ENCODE data around the gene DDX25.

DDX25 gene

DNA sequence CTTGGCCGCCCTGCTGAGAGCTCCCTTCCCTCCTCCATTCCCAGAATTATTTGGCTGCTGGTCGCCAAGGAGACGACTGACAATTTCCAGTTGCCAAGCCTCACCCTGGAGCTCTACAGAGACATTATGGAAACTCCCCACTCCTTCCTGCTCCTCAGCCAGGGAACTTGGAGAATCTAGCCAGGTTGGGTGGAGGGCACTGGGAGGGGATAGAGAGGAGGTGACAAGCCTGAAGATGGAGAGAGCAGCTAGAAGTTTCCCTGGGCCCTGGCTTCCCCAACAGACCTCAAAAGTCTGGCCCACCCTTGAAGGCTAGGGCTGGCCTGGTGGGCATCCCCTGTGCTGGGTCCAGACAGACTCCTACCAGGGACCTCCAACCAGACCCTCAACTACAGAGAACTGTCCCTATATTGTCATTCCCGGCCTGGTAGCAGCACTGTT lies 34.8 kb downstream of the DDX25 start:
- DNase-seq, result no peak

DNA sequence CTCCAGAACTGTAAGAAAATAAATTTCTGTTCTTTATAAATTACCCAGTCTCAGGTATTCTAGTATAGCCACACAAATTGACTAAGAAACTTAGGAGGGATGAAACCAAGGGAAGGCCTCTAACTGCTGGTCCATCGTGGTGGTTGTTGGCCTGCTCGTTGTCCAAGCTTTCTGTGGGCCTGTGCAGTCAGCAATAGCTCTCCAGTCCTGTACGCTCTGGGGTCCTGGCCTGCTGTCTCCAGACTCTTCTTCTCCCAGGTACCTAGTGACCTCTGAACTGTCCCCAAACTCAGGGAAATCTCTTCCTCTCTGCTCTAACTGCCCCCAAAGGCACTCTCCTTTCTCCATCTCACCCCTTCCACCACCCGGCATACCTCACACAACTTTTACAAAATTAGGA lies 35.8 kb downstream of the DDX25 start:
- no peak for DNase-seq

DNA sequence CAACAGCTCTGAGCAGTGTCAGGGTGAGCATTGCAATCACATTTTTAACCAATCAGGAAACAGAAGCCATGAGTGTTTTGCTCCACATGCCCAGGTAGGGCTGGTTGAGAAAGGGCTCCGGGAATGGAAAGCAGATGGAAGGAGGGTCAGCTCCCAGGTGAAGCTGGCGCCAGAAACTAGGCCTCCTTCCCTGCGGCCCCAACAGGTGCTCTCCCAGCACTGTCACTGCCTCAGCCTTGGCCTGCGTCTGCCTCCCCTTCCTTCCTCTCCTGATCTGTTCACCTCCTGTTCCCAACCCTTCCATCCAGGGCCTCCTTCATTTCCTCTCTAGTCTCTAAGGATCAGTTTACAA lies 36.9 kb downstream of the DDX25 start:
- DNase-seq, result no peak

DNA sequence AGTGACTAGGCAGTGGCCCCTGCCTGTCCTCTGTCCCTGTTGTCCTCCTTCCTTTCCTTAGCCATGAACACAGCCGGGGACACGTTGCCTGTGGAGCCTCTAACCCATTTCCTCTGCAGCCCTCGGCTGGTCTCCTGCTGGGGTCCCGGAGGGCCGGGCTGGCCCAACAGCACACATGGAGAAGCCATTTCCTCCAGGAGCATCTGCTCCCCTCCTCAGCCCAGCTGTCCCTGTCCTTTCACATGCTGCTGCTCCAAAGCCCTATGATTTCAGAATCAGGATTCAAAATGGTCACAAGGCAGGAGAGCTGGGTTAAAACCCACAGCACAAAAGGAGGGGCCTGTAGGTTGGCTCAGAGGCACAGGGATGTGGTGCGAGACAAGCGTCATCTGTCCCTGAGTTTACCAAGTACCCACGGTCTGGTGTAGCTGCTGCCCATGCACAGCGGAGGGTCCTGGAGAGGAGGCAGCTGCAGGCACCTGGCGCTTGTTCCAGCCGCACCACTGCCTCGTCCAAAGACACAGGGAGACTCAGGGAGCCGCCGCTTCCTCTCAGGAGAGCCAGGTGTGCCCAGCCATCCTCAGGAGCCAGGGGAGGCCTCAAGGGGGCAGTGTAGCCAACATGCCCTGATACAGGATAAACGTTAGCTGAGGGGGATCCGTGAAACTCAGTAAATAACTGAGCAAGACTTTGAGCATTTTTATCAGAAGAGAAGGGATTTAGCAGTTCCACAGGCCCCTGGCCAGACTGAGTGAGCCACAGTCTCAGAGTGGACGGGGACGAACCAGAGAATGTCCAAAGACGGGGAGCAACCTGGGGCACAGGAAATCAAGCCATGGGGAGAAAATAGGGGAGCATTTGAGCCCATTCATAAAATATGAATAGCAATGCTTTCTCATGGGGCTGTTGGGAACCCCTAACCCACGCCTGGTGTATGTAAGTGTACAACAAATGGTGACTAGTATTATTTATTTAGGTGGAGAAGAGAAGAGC lies 37.6 kb downstream of the DDX25 start:
- DNase-seq, result peak; percentile 64

DNA sequence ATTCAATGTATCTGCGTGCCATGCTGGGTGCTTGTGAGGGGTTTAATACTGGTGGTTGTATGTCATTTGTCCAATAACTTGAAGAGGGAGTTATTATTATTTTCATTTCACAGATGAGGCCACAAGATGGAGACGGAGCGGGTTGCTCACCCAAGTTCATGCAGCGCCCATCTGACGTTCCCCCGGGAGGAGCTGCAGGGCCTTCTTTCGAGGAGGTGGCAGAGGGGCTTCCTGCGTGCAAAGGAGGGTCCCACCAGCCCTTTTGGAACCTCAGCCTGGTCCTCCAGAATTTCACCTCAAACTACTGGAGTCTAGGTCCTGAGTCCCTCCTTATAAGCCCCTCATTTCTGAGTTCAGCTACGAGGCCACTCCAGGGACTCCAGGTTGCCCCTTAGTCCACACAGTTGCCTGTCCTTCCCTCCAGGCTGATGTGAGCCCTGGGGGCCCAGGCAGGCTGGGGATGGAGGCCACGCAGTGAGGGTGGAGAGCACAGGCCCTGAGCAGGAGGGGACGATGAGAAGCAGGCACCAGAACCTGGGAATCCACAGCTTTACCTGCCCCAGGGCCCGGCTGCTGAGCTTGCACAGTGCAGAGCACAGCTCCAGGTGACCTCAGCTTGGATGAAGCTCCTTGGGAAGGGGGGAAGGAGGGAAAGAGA lies 38.6 kb downstream of the DDX25 start:
- DNase-seq, result no peak

DNA sequence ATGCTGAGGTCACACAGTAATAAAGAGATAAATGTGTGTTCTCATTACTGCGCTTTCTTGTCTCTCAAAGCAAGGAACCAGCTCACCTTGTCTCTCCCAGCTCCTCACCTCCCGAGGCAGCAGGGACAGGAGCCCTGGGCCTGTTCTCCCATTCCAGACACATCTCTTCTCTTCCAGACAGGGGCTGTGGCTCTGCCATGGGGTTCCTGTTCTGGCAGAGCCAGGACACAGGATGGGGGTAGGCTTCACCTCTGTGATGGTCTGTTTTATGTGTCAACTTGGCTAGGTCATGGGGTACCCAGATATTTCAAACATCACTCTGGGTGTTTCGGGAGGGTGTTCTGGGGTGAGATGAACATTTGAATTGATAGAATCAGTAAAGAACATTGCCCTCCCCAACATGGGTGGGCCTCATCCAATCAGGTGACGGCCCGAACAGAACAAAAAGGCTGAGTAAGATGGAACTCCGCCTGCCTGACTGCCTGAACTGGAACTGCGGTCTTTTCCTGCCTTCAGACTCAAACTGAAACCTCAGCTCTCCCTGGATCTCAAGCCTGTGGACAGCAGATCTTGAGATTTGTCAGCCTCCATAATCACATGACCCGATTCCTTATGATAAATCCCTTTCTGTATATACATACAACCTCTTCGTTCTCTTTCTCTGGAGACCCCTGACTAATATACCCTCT lies 39.5 kb downstream of the DDX25 start:
- no peak for DNase-seq

DNA sequence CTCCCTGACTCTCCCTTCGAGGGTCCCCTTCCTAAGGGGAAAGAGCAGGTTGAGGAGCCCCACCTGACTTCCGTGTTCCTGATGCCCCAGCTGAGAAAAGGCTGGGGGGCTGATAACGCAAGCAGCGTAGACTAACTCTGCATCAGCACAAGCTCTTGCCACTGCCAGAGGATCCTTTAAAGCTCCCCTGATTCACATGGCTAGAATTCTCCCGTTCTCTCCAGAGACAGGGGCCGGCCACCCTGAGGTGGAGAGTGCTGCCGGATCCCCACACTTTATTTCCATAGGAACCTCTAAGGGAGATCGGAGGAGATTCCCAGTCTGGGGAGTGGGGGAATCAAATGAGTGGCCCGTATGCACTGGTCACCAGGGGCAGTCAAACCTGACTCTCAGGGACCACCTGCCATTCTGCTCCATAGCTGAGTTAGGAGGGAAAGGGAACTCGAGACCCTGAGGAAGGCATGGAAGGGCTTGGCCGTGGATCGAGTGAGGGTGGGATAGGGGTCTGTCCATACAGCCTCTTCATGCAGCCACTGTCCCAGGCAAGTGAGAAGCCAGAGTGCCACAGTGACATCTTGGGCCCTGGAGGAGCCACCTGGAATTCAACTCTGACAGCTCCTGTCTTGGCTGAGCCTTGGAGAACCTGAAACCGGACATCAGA lies 40.2 kb downstream of the DDX25 start:
- DNase-seq, result no peak

DNA sequence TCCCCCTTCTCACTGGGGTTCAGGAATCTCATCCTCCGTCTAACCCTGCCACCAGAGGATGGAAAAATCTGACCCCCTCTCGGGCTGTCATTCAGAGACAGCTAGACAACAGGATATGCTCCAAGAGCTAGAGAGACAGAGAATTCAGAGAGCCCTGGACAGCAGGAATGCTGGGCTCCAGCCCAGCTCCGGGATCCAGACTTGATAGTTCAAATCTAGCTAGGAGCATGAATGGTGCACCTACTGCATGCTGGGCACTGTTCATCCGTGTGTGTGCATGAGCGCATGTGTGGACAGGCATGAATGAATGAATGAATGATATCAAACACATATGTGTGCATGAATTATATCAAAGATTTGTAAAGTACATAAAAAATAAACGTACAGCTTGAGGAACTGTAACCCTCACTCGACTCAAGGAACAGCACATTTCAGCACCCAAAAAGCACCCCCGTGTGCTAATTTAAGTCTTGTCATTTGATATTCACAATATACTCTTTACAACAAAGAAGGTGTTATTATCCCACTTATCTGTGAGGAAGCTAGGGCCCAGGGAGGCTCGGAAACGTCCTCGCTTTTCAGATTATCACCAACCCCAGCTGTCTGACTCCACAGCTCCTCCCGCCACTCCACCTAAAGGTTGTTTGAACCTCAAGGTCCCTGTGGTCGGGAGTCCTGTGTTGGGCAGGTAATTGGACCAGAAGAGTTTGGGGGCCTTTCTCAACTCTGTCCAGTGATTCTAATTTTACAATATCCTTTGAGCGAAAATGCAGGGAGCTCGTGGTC lies 40.9 kb downstream of the DDX25 start:
- no peak for DNase-seq

DNA sequence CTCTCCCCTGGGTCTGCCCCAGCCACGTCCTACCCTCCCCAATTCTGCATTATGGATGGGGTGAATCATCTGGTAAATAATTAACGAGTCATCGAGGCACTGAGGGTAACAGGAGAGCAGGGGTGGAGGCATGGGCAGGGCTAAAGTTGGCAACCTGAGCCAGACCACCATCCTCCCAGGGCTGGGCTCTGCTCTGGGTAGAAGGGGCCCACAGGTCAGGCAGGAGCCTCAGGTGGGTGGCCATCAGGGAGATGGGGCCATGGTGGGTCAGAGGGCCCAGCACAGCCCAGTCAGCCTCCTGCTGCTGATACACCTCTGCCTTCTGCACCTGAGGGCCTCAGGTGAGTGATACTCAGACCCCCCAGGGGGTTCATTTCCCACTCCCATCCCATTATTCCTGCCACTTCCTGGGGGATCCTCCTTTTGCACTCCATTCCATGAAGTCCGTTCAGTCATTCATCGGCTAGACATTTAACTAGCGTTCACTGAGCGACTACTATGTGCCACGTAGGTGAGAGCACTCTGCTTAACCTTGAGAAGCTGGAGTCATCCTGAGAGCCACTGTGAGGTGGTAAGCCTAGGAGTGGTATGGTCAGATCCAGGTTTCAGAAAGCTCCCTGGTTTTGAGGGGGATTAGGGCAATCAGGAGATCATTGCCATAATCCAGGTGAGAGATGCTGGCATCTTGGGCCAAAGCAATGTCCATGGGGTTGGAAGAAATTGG lies 41.7 kb downstream of the DDX25 start, which contains the start of gene VSIG10L2:
Gene VSIG10L2, plus strand, starts transcription at position 248 of the 724 bp plus-strand sequence. Its CDS starts 12 bp downstream, at position 260.
- no peak for DNase-seq

DNA sequence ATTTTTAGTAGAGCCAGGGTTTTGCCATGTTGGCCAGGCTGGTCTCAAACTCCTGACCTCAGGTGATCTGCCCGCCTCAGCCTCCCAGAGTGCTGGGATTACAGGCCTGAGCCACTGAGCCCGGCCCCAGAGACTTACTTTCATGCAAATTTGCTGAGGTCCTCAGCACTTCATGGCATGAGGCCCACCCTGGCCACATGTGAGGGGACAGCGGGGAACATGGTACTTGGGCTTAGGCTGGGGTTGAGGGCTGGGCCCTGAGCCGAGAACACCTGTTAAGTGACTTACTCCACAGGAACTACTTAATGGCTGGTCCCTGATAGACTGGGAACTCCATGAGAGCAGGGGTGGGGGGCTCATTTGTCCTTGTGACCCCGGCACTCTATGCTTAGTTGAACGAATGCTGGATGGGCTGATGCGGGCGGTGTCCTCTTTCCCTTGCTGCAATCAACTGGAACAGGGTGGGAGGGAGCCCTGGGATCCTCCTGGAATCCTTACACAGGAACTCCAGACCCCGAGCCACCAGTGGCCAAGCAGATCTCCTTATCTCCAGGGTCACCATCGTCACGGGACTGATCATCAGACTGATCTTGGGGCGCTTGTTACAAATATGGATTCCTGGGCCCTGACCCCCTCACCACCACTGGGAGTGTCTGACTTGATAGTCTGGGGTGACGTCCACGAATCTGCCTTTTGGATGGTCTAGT lies 42.6 kb downstream of the DDX25 start:
- no peak for DNase-seq

DNA sequence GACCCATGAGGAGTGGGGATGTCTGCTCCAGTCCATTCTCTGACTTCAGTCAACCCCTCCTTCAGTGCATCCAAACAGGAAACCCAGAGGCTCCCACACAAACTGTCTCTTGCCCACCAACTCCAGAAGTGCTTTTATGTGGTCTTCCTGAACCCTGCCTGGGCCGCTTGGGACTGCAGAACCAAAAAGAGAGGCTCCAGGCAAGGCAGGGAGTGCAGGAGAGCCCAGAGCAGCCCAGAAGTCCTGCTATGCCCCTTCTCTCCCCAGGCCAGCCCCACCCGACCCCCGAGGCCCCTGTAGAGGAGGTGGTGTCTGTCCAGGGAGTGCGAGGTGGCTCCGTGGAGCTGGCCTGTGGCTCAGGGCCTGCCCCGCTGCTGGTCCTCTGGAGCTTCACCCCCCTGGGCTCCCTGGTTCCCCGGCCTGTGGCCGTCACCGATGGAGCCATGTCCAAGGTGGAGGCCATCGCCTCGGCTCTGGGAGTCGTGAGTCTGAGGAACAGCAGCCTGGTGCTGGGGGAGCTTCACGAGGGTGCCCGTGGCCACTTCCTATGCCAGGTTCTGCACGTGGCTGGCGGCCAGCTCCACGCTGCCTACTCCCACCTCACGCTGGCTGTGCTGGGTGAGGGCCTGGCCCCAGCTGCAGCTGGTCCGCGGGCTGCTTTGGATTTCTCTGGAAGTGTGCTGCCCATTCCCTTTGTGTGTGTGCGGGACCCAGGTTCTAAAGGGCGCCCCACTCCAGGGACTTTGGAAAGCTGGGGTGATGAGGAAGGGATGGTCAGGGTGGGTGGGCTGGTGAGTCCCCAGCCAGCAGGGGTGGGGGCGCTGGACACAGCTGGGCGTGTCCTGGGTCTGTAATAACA lies 43.3 kb downstream of the DDX25 start:
- no peak for DNase-seq

DNA sequence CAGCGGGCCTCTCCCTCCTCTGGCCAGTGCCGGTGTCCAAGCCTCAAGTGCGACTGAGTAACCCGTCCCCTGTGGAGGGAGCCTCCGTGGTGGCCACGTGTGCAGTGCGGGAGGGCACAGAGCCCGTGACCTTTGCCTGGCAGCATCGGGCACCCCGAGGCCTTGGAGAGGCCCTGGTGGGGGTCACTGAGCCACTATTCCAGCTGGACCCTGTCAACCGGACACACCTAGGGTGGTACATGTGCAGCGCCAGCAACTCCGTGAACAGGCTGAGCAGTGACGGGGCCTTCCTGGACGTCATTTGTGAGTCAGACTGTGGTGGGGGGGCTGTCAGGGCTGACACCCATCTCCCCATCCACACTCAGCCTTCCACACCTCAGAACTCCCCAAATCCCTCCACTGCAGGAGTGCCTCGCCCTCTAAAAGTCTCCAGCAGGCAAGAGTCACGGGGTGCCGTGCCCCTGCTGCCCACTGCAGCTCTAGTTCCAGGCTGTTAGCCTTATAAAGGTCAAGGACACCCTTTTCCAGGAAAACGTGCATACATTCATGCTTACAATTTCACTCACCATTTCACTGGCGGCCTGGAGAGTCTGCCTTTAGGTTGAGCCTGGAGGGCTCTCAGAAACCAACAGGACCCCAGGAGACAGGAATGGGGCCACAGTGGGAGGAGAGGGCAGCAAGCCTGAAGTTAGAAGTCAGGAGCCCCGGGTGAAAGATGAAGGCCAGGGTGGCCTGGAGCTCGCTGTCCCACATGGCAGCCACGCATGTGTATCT lies 44.2 kb downstream of the DDX25 start:
- DNase-seq, result no peak

DNA sequence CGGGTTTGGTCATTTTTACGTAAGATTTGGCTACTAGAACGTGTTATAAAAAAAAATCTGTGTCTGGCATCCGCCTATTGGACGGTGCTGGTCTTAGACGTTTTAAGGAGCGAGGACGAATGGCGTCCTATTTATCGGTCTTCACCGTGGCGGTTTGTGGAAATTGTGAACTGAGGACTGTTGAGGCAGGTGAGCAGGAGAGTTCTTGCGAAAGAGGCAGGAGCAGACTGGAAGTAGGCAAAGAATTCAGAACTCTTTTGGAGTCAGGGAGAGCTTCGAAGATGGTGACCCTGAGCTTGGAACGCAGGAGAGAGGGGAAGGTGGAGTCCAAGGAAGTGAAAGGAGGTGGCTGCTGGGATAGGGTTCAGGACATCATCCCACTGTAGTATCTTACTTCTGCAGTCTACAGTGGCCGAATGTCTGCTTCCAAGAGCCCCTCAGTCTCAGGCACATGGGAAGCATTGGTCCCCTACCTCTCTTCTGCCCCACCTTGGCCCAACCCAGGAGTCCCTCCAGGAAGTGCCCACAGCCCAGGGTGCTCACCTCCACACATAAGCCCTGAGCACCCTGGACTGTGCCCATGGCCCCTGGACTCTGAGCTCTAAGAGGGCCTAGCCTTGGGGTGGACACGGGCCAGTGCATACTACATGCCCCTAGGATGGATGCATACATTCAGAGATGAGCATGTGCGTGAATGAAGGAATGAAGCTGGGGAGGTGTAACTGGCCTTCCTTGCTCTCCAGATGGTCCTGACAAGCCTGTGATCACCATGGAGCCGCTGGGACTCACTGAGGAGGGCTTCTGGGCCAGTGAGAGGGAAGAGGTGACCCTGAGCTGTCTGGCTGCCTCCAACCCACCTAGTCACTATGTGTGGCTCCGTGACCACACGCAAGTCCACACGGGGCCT lies 45.2 kb downstream of the DDX25 start:
- DNase-seq, result no peak

DNA sequence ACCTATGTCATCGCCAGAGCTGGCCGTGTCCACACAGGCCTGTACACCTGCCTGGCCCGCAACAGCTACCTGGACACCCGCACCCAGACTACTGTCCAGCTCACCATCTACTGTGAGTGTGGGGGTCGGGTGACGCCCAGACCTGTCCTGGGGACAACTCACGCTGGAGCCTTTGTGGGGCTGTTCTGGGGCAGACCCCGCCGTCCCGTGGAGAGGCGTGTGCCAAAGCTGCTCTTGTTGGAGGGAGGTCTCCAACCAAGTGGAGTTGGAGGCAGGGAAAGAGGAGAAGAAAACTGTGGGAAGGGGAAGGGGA lies 45.8 kb downstream of the DDX25 start:
- DNase-seq, result no peak

DNA sequence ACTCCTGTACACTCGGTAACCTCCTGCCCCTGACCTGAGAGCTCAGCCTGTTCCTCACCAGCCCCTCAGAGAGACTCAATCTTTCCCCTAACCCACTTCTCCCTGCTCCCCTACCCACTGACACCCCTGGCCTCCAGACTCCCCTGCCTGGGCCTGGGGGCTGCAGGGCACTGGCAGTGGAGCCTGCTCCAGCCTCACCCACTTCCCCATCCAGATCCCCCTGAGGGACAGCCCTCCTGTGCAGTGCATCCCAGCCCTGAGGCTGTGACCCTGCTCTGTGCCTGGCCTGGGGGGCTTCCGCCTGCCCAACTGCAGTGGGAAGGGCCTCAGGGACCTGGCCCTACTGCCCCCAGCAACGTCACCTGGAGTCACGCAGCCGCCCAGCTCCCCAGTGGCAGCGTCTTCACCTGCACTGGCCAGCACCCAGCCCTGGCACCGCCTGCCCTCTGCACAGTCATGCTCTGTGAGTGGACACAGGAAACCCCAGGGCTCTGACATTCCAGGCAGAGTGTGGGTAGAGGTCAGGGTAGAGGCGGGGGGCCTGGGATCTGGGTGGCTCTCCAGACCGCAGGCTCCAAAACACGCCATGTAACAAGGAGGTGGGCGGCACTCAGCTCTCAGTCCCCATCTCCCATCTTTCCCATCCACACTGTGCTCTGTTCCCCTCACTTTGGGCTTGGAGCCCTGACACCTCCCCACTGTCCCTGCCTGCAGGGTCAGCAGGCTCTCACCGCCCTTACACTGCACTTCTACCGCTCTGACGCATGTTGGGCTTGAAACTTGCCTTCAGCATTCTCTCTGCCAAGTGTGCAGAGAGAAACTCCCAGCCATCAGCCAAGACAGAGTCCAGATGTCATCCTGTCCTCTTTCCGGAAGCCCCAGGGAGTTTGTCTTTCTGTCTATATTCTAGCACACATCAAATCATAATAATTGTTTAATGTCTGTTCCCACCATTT lies 46.7 kb downstream of the DDX25 start:
- no peak for DNase-seq

DNA sequence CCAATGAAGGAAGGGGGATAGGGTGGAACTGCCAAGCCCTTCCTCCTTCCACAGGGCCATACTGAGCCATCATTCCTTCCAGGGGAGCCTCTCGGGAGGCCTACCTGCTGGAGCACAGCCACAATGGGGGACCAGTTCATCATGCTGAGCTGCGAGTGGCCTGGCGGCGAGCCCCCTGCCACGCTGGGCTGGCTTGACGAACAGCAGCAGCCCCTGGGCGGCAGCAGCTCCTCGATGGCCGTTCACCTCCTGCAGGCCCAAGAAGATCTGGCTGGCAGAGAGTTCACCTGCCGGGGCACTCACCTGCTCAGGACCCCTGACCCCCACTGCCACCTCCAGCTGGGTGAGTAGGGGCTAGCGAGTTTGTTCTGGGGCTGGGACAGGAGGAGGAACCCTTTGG lies 47.4 kb downstream of the DDX25 start:
- no peak for DNase-seq

DNA sequence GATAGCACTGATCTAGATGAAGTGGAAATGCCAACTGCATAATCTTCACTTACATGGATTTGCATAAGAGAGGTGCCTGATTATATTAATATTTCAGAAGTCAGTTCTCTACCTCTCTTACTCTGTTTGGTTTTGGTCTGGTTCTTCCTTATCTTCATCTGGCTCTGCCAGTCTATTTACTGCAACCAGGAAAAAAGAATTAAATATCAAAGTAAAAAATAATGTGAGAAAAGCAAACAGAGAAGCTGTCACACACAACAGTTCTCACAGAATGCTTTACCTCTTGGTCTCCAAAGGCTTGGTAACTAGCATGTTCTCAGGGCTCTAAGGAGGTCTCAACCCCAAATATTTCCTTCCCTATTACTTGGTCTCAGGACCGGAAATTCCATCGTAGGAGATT lies 48.3 kb downstream of the DDX25 start:
- no peak for DNase-seq

Data from CD4-positive, alpha-beta T cell treated with Interleukin-17A for 4 hours (primary cell).